ENCODE data around the gene SPDYE17. TPM values are rescaled to one million over a fixed set of nuclear protein-coding genes. Genes with fewer than 3 reads are reported as not detected.
"Not testable (repeated sequence)": the region's sequence is repeated elsewhere in the genome, so short reads cannot be mapped to it uniquely, and the experiment has no call there.

The SPDYE17 gene, protein sequence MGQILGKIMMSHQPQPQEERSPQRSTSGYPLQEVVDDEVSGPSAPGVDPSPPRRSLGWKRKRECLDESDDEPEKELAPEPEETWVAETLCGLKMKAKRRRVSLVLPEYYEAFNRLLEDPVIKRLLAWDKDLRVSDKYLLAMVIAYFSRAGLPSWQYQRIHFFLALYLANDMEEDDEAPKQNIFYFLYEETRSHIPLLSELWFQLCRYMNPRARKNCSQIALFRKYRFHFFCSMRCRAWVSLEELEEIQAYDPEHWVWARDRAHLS
- polyA plus RNA-seq (ENCODE audit: insufficient read length in 4 of 4) = not detected

DNA sequence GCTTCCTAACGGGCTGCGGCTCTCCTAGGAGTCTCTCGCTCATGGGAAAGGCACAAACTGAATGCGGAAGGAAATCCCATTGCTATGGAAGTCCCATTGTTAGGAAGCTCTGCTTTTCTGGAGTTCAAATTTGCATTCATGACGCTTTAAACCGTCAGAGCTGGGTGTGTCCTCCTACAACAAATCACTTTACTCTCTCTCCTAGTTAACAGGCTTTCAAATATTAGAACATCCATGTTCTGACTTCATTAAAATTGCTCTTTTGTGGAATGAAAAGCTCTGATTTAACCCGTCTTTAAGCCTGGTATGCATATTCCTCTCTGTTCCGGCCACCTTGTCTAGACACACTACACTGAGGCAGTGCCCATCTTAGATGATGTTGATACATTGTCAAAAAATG, at the start of gene SPDYE17:
TSS of gene SPDYE17 (minus strand) at position 101 of the 400 bp plus-strand sequence. CDS start 1,791 bp downstream, outside the sequence.
- DNase-seq (ENCODE audit: low read depth in 4 of 4, low spot score in 2 of 4) = not testable (repeated sequence)

DNA sequence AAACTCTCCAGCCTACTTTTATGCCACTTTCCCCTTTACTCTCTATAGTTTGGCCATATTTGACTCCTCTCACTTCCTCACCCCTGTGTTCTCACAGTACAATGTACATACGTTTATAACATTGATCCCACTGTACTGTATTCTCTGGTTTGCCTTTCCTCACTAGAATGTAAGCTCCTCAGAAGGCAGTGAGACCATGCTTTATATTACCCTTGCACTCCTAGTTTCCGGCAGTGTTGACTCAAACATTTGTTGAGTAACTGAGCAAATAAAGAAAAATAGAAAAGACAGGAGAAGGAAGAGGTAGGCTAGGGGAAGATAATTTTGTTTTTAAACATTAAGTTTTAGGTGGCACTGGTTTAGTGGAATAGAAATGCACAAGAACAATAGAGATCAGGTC, 48.1 kb upstream of the SPDYE17 start:
- DNase-seq (ENCODE audit: low read depth in 4 of 4, low spot score in 2 of 4) = not testable (repeated sequence)

DNA sequence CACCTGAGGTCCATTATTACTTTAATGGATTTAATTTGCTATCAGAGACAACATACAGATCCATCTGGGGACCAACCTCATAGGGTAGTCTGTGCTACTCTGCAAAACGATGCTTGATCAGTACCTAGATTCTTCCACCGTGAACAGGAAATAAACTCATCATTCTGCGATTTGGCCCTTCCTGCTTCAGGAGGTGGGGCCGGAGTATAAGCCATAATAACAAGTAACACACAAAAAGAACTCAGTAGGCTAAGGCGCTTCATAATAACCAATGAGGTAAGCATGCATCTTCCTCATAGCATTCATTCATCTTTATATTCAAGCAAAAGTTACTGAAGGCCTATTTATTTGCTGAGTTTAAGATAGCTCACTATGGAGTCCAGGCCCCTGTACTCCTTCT, 47.5 kb upstream of the SPDYE17 start:
- DNase-seq (ENCODE audit: low read depth in 4 of 4, low spot score in 2 of 4) = not testable (repeated sequence)

- DNase-seq (ENCODE audit: low read depth in 4 of 4, low spot score in 2 of 4) = not testable (repeated sequence)
Observed at GRCh38 chr7:77079112-77079511, 47.0 kb upstream of the SPDYE17 start.

- DNase-seq (ENCODE audit: low read depth in 4 of 4, low spot score in 2 of 4) = not testable (repeated sequence)
Observed at GRCh38 chr7:77077060-77077459, 44.9 kb upstream of the SPDYE17 start.

DNA sequence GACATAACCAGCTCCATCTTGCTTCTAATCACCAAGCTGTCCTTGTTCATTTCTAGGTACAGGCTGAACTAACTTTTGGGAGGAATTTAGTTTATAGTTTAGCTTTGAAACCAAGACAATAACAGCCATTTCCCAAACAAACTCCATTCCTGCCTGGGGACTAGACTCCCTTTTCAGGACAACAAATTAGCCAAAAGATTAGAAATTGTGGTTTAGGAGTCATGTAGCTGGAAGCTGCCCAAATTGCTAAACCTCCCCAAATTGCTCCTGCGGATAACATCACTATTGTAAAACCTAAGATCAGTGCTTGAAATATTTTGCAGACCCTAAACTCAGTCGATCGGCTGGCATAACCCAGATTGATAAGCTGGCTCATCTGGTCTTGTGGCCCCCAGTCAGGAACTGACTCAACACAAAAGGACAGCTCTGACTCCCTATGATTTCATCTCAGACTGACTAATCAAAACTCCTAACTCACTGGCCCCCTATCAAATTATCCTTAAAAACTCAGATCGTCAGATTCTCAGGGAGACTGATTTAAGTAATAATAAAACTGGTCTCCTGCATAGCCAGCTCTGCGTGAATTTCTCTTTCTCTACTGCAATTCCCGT, 42.7 kb upstream of the SPDYE17 start:
- DNase-seq (ENCODE audit: low read depth in 4 of 4, low spot score in 2 of 4) = not testable (repeated sequence)

DNA sequence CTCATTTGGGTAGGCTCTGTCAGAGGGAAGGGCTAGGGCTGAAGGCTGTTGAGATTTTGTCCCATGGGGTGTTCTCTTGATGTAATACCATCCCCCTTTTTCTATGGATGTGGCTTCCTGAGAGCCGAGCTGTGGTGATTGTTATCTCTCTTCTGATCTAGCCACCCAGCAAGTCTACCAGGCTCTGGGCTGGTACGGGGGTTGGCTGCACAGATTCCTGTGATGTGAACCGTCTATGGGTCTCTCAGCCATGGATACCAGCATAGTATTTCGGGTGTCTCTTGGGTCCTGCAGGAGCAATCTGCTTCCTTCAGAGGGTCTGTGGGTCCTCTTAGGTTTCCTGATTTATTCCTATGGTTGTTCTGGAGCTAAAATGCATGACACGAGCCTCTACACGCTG, 38.9 kb upstream of the SPDYE17 start:
- not testable (repeated sequence) for DNase-seq (ENCODE audit: low read depth in 4 of 4, low spot score in 2 of 4)

DNA sequence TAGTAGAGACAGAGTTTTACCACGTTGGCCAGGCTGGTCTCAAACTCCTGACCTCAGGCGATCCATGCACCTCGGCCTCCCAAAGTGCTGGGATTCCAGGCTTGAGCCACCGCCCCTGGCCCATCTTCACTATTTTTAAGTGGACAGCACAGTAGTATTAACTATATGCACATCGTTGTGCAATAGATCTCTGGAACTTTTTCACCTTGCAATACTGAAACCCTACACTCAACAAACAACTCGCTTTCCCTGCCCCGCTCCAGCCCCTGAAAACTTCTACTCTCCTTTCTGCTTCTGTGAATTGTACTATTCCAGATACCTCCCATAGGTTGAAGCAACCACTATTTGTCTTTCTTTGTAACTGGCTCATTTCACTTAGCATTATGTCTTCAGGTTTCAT, 33.7 kb upstream of the SPDYE17 start:
- DNase-seq (ENCODE audit: low read depth in 4 of 4, low spot score in 2 of 4) = not testable (repeated sequence)

GRCh38 chr7:77063732-77064131, 31.6 kb upstream of the SPDYE17 start:
- DNase-seq (ENCODE audit: low read depth in 4 of 4, low spot score in 2 of 4) = not testable (repeated sequence)

DNA sequence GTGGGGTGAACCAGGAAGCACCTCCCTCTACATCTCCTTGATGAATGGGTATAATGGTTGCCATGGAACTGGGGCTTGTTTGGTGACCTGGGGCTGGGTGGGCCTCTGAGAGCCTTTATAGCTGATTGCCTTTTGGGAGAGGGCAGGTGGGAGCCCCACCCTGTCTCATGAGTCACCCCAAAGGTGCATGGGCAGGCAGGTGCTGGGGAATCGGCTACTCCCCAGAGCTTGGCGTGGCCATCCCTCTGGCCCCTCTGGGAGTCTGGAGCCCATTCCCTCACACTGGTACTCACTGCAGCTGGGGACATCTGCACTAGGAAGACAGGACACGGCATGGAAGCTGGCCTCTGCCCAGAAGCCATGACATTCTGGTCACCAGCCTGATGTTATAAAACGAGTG, 30.4 kb upstream of the SPDYE17 start, which contains the start of gene SPDYE18:
TSS of gene SPDYE18 (minus strand) at position 2 of the 400 bp plus-strand sequence. CDS start 2,046 bp downstream, outside the sequence.
- DNase-seq (ENCODE audit: low read depth in 4 of 4, low spot score in 2 of 4) = not testable (repeated sequence)

DNA sequence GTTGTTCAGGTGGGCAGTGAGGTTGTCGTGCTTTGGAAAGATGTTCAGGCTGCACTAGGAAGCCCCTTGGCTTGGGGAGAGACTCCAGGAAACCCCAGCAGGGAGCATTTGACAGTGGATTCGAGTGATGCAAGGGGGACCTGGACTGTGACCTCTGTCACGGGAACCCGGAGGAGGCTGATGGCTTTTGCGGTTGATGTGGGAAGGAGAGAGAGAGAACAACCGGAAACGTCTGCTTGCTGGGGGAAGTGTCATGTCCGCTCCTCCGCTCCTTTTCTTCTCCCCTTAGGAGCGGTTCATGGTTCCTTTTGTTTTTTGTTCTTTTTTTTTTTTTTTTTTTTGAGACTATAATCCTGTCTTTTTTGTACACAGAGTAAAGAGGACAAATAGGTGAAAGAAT, 5.8 kb downstream of the SPDYE17 start:
- not testable (repeated sequence) for DNase-seq (ENCODE audit: low read depth in 4 of 4, low spot score in 2 of 4)

- not testable (repeated sequence) for DNase-seq (ENCODE audit: low read depth in 4 of 4, low spot score in 2 of 4)
Observed at GRCh38 chr7:77010074-77010680, 22.0 kb downstream of the SPDYE17 start.

DNA sequence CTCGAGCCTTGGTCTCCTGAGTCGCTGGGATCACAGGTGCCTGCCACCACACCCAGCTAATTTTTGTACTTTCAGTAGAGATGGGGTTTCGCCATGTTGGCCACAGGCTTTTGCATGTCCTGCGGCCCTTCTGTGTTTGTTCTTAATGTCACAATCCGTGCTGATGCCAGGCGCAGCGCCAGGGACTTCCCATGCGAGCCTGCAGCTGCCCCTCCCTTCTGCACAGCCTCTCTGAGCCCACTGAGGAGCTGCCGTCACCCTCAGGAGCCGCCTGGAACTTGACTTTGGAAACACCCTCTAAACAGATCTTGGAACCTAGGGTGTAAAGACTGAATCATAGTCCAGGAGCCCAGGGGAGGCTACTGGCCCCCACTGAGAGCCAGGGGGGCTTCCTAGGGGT, 24.2 kb downstream of the SPDYE17 start:
- DNase-seq (ENCODE audit: low read depth in 4 of 4, low spot score in 2 of 4) = not testable (repeated sequence)

- DNase-seq (ENCODE audit: low read depth in 4 of 4, low spot score in 2 of 4) = not testable (repeated sequence)
Observed at GRCh38 chr7:77006127-77007110, 25.7 kb downstream of the SPDYE17 start.

DNA sequence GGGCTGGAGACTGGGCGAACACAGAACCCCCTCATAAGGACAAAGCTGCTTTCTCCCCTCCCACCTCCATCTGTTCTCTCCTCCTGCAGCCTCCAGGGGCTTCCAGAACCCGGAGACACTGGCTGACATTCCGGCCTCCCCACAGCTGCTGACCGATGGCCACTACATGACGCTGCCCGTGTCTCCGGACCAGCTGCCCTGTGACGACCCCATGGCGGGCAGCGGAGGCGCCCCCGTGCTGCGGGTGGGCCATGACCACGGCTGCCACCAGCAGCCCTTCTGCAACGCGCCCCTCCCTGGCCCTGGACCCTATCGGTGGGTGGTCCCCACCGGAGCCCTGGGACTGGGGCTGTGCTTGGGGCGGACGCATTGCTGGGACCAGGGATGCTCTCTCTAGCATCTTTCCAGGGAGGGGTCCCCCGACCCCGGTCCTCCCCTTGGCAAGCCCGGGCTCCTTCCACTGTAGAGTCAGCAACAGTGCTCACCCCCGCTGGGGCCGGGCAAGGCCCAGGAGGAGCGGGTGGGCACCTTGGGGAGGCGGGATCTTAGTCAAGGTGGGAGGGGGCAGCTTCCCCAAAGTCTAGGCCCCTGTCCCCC, 26.6 kb downstream of the SPDYE17 start:
- DNase-seq (ENCODE audit: low read depth in 4 of 4, low spot score in 2 of 4) = not testable (repeated sequence)

DNA sequence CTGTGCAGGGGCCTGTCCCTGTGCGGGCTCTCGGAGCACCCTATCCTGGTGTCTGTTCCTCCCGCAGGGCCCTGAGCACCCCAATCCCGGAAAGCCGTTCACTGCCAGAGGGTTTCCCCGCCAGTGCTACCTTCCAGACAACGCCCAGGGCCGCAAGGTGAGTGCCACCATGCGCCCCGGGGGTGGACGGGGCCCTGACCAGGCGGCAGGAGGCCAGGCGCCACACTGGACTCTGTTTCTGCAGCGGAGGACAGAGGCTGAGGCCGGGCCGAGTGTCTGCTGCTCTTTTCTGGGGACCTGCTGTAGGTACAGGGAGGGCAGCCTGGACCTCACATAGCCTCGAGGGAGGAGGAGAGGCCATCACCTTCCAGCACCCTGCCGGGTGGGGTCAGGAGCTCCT, 28.0 kb downstream of the SPDYE17 start:
- not testable (repeated sequence) for DNase-seq (ENCODE audit: low read depth in 4 of 4, low spot score in 2 of 4)

DNA sequence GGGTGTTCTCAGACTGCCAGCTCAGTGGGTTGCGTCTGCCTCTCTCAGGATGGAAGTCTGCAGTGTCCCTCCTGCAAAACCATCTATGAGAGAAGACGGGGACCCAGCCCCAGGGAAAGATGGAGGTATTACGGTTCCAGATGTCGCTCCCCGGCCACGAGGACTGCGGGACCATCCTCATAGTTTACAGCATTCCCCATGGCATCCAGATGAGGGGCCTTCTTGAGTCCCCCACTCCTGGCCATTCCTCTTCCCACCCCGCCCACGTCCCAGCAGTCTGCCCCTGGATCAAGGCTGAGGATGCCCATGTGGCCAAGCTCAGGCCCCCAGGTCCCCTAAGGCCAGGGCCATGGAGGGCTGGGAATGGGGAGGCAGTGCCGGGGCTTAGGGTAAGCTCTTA, 28.9 kb downstream of the SPDYE17 start:
- DNase-seq (ENCODE audit: low read depth in 4 of 4, low spot score in 2 of 4) = not testable (repeated sequence)

DNA sequence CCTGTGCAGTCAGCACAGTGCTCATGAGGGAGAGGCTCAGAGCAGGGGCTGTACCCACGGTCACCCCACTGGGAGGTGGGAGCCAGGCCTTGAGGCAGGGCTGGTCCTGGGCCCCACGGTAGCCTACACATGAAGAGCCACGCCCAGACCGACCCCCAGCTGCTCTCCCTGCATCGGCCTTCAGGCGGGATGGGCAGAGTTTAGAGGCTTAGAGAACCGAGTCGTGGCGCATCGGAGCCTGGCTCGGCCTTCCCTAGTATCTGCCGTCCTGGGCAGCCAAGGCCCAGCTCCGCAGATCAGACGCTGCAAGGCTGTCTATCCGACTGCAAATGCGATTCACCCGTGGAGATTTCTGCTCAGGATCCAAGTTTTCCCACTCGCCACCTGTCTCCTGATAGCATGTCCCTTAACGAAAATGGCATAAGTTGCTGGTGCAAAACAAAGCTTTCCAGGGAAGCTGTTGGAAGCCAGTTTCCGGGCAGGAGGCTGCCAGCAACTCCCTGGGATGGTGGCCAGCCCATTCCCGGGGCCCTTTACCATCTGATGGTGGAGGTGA, 29.4 kb downstream of the SPDYE17 start:
- not testable (repeated sequence) for DNase-seq (ENCODE audit: low read depth in 4 of 4, low spot score in 2 of 4)

DNA sequence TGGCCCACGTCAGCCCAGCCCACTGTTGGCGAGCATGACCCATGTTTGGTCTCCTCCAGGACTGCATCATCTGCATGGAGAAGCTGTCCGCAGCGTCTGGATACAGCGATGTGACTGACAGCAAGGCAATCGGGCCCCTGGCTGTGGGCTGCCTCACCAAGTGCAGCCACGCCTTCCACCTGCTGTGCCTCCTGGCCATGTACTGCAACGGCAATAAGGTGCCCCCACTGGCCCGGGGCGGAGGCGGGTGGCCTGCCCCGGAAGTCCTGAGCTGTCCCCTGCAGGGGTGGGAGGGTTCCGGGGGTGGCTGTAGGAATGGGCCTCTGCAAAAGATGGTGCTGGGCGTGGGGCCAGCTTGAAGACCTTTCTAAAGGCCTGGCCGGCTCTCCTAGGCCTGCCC, 30.1 kb downstream of the SPDYE17 start:
- DNase-seq (ENCODE audit: low read depth in 4 of 4, low spot score in 2 of 4) = not testable (repeated sequence)

Measured in left renal cortex interstitium (tissue), 4 donors.